Suprapubic skin (tissue), 3 donors: ENCODE data around the gene PRKCQ.

ENCODE experiments used
- CTCF ChIP-seq, 2 donors: fragments of 200-600 bp in 1 of 2; fragments of 450-650 bp in 1 of 2; sonication (generic) in 1 of 2; IDR thresholded peaks; one replicate each; pipeline ENCODE4 v1.5.1; 2016 to 2019; ENCODE audit warnings: antibody characterized with exemption in 2 of 2, mild to moderate bottlenecking in 1 of 2, moderate library complexity in 1 of 2
- EP300 ChIP-seq: sonication (generic); formaldehyde crosslinking; IDR thresholded peaks from one replicate; pipeline ENCODE4 v1.6.1; 2017; ENCODE audit warnings: antibody characterized with exemption
- POLR2A ChIP-seq, 2 donors: fragments of 450-650 bp; IDR thresholded peaks; one replicate each; pipeline ENCODE4 v1.6.1; 2017; ENCODE audit warnings: antibody characterized with exemption in 2 of 2, mild to moderate bottlenecking in 2 of 2, moderate library complexity in 2 of 2

GRCh38 chr10:6418613-6419216, 161.4 kb downstream of the PRKCQ start:
- no peak for TF ChIP-seq CTCF (IDR thresholded peaks at IDR 0.05)
- TF ChIP-seq POLR2A (IDR thresholded peaks at IDR 0.05), result no peak
- TF ChIP-seq EP300, result no peak
